ENCODE measurements around the gene CORO2A.

CORO2A gene

GRCh38 chr9:98192503-98193335 lies at the start of gene CORO2A:
Gene CORO2A, minus strand, starts transcription at chr9:98192637. Its CDS starts 34,977 bp downstream, at chr9:98157660.
- peak; percentile 63 for DNase-seq (ENCODE audit: low read depth)

- DNase-seq (ENCODE audit: low read depth) = no peak
Observed at GRCh38 chr9:98241357-98242300, 49.2 kb upstream of the CORO2A start.

- DNase-seq (ENCODE audit: low read depth) = no peak
Observed at GRCh38 chr9:98240475-98240874, 48.0 kb upstream of the CORO2A start.

GRCh38 chr9:98236901-98237487 lies 44.6 kb upstream of the CORO2A start:
- DNase-seq (ENCODE audit: low read depth) = no peak

DNA sequence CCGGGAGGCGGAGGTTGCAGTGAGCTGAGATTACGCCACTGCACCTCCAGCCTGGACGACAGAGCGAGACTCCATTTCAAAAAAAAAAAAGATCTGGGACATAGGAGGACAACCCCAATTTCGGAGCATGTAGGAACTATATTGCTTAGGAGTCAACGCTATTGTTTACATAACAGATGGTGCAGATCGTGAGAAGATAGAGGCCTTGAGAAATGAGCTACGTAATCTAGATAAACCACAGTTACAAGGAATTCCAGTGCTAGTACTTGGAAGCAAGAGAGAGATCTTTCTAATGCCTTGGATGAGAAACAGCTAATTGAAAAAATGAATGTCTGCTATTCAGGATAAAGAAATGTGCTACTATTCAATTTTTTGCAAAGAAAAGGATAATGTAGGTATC lies 42.7 kb upstream of the CORO2A start:
- DNase-seq (ENCODE audit: low read depth) = no peak

DNA sequence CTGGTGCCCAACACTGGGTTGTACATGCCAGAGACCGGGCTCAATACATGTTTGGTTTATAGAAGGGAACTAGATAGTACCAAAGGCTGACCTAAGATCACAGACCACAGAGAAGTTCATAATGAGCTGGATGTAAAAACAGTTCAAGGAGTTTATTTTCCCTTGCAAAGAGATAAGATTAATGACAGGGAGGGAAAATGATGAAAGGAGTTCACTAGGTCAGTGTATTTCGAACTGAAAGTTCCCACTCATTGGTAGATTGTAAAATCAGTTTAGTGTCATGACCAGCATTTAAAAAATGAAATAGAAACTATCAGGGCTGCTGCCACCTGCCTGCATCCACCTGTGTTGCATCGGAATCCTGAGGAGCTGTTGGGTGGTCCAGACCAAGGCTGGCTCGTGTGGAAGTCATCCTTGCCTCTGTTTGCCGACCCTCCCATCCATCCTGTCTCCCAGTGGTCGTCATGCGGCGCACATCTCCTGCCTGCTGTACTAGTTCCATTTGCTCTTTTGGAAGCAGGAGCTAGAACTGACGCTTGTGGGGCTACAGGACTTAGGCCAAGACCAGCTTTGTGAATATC lies 41.9 kb upstream of the CORO2A start:
- DNase-seq (ENCODE audit: low read depth) = no peak

- no peak for DNase-seq (ENCODE audit: low read depth)
Observed at GRCh38 chr9:98232926-98233325, 40.5 kb upstream of the CORO2A start.

- DNase-seq (ENCODE audit: low read depth) = no peak
Observed at GRCh38 chr9:98231770-98232478, 39.5 kb upstream of the CORO2A start.

DNA sequence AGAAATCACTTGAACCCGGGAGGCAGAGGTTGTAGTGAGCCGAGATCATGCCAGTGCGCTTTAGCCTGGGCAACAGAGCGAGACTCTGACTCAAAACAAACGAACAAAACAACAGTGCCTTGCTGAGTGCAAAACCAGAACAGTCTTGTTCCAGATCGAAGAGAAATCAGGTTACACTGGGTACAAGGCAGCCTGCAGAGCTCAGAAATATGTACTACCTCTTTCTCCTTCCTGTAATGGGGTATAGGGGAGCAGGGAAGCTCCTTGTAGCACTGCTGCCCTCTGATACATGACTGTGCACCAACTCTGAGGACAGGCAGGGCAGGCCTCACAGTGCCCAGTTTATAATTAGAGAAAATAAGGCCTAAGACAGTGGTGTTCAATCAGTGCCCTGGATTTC lies 38.4 kb upstream of the CORO2A start:
- no peak for DNase-seq (ENCODE audit: low read depth)

GRCh38 chr9:98230304-98230703 lies 37.9 kb upstream of the CORO2A start:
- no peak for DNase-seq (ENCODE audit: low read depth)

GRCh38 chr9:98229620-98230019 lies 37.2 kb upstream of the CORO2A start:
- no peak for DNase-seq (ENCODE audit: low read depth)

DNA sequence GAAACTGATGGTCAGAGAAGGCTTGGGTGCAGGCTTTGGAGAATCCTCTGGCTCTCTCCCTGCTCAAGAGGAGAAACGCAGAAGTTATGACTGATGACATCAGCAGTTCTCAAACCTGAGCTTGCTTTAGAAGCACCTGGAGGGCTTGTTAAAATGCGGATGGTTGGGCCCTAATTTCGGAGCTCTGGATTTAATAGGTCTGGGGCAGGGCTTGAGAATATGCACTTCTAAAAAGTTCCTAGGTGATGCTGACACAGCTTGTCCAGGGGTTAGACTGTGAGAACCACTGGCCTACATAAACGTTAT lies 36.6 kb upstream of the CORO2A start:
- DNase-seq (ENCODE audit: low read depth) = no peak

DNA sequence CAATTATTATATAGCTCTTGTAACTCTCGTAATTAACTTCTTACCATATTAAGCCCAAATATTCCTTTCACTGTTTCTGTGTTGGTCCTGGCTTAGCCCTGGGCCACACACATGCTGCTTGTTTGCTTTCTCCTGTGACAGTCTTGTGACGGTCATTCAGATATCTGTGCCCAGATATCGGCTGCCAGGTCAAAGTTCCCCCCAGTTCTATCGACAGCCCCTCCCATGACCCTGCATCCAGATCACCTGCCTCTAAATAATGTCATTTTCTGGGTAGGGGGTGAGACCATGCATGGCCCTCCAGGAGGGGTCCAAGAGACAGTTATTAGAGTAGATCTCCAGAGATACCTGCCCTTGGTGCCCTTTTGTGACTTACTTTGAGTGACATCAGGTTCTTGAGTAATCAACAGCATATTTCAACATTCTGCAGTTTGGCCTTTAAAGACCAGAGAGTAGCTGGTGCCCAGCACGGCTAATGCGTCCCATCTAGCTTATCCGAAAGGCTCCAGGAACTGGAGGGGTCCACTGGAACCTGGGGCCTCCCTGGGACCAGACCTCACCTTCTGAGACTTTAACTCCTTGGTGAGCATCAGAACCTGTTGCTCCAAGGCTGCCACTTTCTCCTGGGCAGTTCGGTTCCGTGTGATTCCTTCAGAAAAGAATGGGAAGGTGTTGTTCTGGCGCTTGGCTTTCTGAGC lies 36.1 kb upstream of the CORO2A start:
- no peak for DNase-seq (ENCODE audit: low read depth)

- DNase-seq (ENCODE audit: low read depth) = no peak
Observed at GRCh38 chr9:98227883-98228282, 35.4 kb upstream of the CORO2A start.

- no peak for DNase-seq (ENCODE audit: low read depth)
Observed at GRCh38 chr9:98226957-98227356, 34.5 kb upstream of the CORO2A start.

DNA sequence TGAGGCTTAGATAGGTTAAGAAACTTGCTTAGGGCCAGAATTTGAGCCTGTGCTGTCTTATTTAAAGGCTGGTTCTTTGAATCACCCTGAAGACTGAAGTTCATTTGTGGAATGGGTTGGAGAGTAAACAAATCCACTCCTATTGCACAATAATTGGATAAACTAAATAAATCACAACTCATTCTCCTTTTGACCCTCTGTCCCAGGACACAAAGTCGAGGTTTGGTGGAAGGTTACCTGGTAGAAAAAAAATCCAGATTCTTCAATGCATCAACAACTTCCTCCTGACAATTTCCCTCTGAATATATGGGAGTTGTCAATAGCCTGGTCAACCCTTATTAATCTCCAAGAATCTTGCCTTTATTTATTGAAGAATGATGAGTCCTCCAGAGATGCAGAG lies 34.1 kb upstream of the CORO2A start:
- DNase-seq (ENCODE audit: low read depth) = no peak

GRCh38 chr9:98225015-98225442 lies 32.6 kb upstream of the CORO2A start:
- no peak for DNase-seq (ENCODE audit: low read depth)

DNA sequence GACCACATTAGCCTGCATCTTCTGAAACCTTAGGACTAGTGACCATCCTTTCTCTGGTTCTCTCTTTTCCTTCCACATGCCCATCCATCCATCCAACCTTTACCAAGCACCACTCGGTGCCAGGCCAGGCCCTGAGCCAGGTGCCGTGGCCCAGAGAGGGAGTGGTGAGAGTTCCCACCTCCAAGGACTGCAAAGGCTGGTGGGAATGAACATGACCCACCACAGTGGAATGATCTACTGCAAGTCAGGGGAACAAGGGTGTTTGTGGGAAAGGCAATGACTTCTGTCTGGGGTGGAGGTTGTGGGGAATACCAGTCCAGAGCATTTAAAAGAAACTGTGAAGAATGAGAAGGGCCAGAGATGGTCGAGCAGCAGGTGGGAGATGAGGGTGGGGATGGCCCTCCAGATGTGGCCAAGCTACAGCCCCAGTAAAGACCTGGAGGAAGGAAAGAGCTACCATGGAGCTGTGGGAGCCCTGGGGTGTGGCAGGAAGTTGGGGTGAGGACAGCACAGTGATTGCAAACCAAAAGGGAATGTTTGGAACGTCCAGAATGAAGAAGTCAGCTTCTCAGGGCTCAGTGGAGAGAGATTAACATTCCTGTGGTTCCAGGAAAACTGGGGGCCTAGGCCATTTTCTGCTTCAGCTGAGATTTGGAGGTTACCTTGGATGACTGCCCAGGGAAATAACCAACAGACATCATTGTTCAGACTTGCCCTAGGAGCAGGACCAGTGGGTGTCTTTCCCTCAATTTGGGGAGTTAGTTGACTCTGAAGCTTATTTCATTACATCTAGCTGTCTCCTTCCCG lies 30.7 kb upstream of the CORO2A start:
- DNase-seq (ENCODE audit: low read depth) = no peak

GRCh38 chr9:98220911-98221310 lies 28.5 kb upstream of the CORO2A start:
- no peak for DNase-seq (ENCODE audit: low read depth)

GRCh38 chr9:98219794-98220370 lies 27.4 kb upstream of the CORO2A start:
- no peak for DNase-seq (ENCODE audit: low read depth)

Data from activated T-helper 1 cell treated with Interleukin-2 at 50 U/mL for 16 hours (primary cell).